ENCODE measurements around the gene RALA. TPM values are rescaled to one million over a fixed set of nuclear protein-coding genes. Genes with fewer than 3 reads are reported as not detected.

RALA gene
- polyA plus RNA-seq, 1 donor (not counting 4 experiments of a cell fraction or from before 2014, with no cell fraction given) = 64.6 TPM

DNA sequence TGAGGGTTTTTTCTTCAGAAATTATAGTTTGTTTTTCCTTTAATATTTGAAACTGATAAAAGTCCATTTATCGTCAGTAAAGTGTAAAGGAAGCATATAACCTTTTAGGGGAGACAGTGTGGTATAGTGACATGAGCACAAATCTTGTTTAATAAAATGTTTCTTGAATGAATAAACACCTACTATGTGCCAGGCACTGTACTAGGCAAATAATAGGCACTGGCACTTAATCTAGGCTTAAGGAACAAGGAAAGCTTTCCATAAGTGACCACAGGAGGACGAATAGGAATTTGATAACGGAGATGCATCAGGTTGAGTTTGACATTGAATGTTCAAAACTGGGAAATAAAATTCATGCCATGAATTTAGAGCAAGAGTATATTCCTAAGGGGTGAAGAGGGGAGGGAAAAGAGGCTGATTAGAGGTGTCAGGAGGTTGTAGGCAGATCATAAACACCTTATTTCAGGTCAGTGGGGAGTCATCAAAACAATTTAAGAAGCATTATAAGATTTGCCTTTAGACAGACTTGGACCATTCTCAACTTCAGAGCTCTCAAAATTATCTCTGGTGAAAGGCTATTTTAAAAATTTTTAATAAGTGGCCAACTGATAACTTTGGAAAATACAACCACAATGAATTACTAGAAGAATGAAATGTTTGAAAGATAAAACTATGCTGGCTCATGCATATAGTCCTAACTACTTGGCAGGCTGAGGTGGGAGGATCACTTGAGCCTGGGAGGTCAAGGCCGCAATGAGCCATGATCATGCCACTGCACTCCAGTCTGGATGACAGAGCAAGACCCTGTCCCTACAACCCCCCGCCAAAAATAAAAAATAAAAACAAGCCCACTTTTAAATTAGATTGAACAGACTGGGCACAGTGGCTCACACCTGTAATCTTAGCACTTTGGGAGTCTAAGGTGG lies 22.4 kb downstream of the RALA start:
- peaks cover 2 to 3% of the 10 kb centered on the region in 2 experiments for H3K36me3 ChIP-seq (ENCODE audit: control insufficient read depth in 2 of 2, extremely low read depth in 1 of 2, insufficient read depth in 2 of 2, low read length in 2 of 2)
- no peaks in the 10 kb centered on the region for H3K9me3 ChIP-seq (ENCODE audit: control insufficient read depth, low read depth, low read length)
- peaks cover 5% of the 10 kb centered on the region for H3K4me1 ChIP-seq (ENCODE audit: control insufficient read depth, extremely low read depth, insufficient read depth, low read length)
- DNase-seq (ENCODE audit: low read depth, low spot score) = no peak
- no peak for FAIRE-seq
- H2AFZ ChIP-seq (ENCODE audit: control insufficient read depth, low read length) = no peak overlapping the region
- dilution Hi-C loops (cut with MboI; ENCODE audit: extremely low pct_ligation_motif_present, low sequenced_read_pairs) = no loop called here
- no peak for TF ChIP-seq EZH2 (IDR thresholded peaks at IDR 0.05; ENCODE audit: low read length)
- no peaks in the 10 kb centered on the region for H4K20me1 ChIP-seq (ENCODE audit: control insufficient read depth, extremely low read depth, insufficient read depth, low read length)
- no peak overlapping the region for H3K4me2 ChIP-seq (ENCODE audit: control insufficient read depth, extremely low read depth, insufficient read depth, low read depth, low read length)
- H3K4me3 ChIP-seq (ENCODE audit: control insufficient read depth in 2 of 3, extremely low read depth in 1 of 3, insufficient read depth in 2 of 3, low read depth in 1 of 3, low read length in 3 of 3) = no peak overlapping the region
- H3K27ac ChIP-seq (ENCODE audit: control insufficient read depth, insufficient read depth, low read length) = no peak overlapping the region
- H3K9ac ChIP-seq (ENCODE audit: control insufficient read depth, extremely low read depth, insufficient read depth, low read length) = no peak overlapping the region
- peaks cover 3% of the 10 kb centered on the region for H3K9me1 ChIP-seq (ENCODE audit: control insufficient read depth, extremely low read depth, insufficient read depth, low read length)
- H3K27me3 ChIP-seq (ENCODE audit: control insufficient read depth, extremely low read depth, insufficient read depth, low read length) = no peaks in the 10 kb centered on the region
- peaks cover 94% of the 10 kb centered on the region for H3K79me2 ChIP-seq (ENCODE audit: control insufficient read depth, insufficient read depth, low read length)

DNA sequence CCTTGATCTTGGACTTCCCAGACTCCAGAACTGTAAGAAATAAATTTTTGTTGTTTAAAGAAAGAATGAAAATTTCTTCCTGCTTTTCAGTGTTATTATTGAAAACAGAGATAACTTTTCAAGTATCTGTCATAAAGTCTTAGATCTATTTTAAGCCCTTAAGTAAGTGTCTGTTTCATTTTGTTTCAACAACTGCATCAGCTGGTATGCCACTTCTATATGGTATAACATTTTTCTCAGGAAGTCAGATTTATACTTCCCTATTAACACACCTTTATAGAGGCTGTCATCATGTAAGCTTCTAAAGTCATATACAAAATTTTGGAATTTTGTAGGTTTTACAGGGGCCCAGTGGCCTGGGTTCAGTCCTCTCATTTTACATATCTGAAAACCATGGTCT lies 24.4 kb downstream of the RALA start:
- DNase-seq (ENCODE audit: low read depth, low spot score) (no peak), FAIRE-seq (no peak)
- Histone ChIP-seq H3K27me3 (ENCODE audit: control insufficient read depth, extremely low read depth, insufficient read depth, low read length) (no peaks in the 10 kb centered on the region), H3K4me2 (ENCODE audit: control insufficient read depth, extremely low read depth, insufficient read depth, low read depth, low read length) (no peak overlapping the region), H3K4me1 (ENCODE audit: control insufficient read depth, extremely low read depth, insufficient read depth, low read length) (peaks cover 5% of the 10 kb centered on the region), H3K4me3 (ENCODE audit: control insufficient read depth in 2 of 3, extremely low read depth in 1 of 3, insufficient read depth in 2 of 3, low read depth in 1 of 3, low read length in 3 of 3) (no peak overlapping the region), H3K9me3 (ENCODE audit: control insufficient read depth, low read depth, low read length) (no peaks in the 10 kb centered on the region), H3K9me1 (ENCODE audit: control insufficient read depth, extremely low read depth, insufficient read depth, low read length) (no peaks in the 10 kb centered on the region), H3K36me3 (ENCODE audit: control insufficient read depth in 2 of 2, extremely low read depth in 1 of 2, insufficient read depth in 2 of 2, low read length in 2 of 2) (peaks cover 3 to 4% of the 10 kb centered on the region in 2 experiments), H3K27ac (ENCODE audit: control insufficient read depth, insufficient read depth, low read length) (no peak overlapping the region), H4K20me1 (ENCODE audit: control insufficient read depth, extremely low read depth, insufficient read depth, low read length) (no peaks in the 10 kb centered on the region), H3K9ac (ENCODE audit: control insufficient read depth, extremely low read depth, insufficient read depth, low read length) (no peak overlapping the region), H3K79me2 (ENCODE audit: control insufficient read depth, insufficient read depth, low read length) (peaks cover 92% of the 10 kb centered on the region), H2AFZ (ENCODE audit: control insufficient read depth, low read length) (no peak overlapping the region)
- TF ChIP-seq EZH2 (IDR thresholded peaks at IDR 0.05; ENCODE audit: low read length) = no peak
- TF ChIP-seq, protein P1, sequence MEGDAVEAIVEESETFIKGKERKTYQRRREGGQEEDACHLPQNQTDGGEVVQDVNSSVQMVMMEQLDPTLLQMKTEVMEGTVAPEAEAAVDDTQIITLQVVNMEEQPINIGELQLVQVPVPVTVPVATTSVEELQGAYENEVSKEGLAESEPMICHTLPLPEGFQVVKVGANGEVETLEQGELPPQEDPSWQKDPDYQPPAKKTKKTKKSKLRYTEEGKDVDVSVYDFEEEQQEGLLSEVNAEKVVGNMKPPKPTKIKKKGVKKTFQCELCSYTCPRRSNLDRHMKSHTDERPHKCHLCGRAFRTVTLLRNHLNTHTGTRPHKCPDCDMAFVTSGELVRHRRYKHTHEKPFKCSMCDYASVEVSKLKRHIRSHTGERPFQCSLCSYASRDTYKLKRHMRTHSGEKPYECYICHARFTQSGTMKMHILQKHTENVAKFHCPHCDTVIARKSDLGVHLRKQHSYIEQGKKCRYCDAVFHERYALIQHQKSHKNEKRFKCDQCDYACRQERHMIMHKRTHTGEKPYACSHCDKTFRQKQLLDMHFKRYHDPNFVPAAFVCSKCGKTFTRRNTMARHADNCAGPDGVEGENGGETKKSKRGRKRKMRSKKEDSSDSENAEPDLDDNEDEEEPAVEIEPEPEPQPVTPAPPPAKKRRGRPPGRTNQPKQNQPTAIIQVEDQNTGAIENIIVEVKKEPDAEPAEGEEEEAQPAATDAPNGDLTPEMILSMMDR (optimal IDR thresholded peaks at IDR 0.05 in 1 of 3, IDR thresholded peaks at IDR 0.05 in 1 of 3, conservative IDR thresholded peaks at IDR 0.05 in 1 of 3; ENCODE audit: extremely low read depth in 1 of 3, insufficient read depth in 2 of 3, low read length in 3 of 3) = no peak
- dilution Hi-C loops (cut with MboI; ENCODE audit: extremely low pct_ligation_motif_present, low sequenced_read_pairs) = no loop called here
